Stimulated activated CD8-positive, alpha-beta memory T cell treated with anti-CD3 and anti-CD28 coated beads, Interleukin-15, amount 100 ng/mL, for 48 hours (primary cell): ENCODE results near the gene CDC20B.

Experiments
- DNase-seq, 2 donors: peaks; one replicate each; pipeline ENCODE4 v3.0.0-alpha.2; 2020; ENCODE audit warnings: low read depth in 2 of 2

Gene CDC20B

GRCh38 chr5:55172937-55173686, at the start of gene CDC20B:
CDC20B (minus strand) TSS chr5:55173177; CDS start chr5:55173000, 177 bp downstream.
- DNase-seq, result peak; percentile 73 to 77

- DNase-seq, result no peak
Observed at GRCh38 chr5:55222092-55222984, 49.4 kb upstream of the CDC20B start.

- no peak for DNase-seq
Observed at GRCh38 chr5:55220433-55221185, 47.6 kb upstream of the CDC20B start.

- DNase-seq, result no peak
Observed at GRCh38 chr5:55219770-55220169, 46.8 kb upstream of the CDC20B start.

GRCh38 chr5:55218967-55219366, 46.0 kb upstream of the CDC20B start:
- no peak for DNase-seq

- no peak for DNase-seq
Observed at GRCh38 chr5:55211184-55211874, 38.4 kb upstream of the CDC20B start.

GRCh38 chr5:55205001-55205400, 32.0 kb upstream of the CDC20B start:
- no peak for DNase-seq

GRCh38 chr5:55191165-55191564, 18.2 kb upstream of the CDC20B start:
- DNase-seq, result no peak

GRCh38 chr5:55188656-55189540, 15.9 kb upstream of the CDC20B start:
- no peak for DNase-seq

- no peak for DNase-seq
Observed at GRCh38 chr5:55187370-55187769, 14.4 kb upstream of the CDC20B start.

- no peak for DNase-seq
Observed at GRCh38 chr5:55180016-55180415, 7.0 kb upstream of the CDC20B start.

- DNase-seq, result no peak
Observed at GRCh38 chr5:55177078-55177477, 4.1 kb upstream of the CDC20B start.

GRCh38 chr5:55176176-55176818, 3.3 kb upstream of the CDC20B start:
- peak; percentile 12 to 16 for DNase-seq

GRCh38 chr5:55175781-55176175, 2.8 kb upstream of the CDC20B start:
- no peak for DNase-seq

- no peak for DNase-seq
Observed at GRCh38 chr5:55173687-55174230, 782 bp upstream of the CDC20B start.

GRCh38 chr5:55172051-55172899, 702 bp downstream of the CDC20B start:
- peak; percentile 8 to 29 for DNase-seq

- DNase-seq, result no peak
Observed at GRCh38 chr5:55171471-55171870, 1.5 kb downstream of the CDC20B start.

GRCh38 chr5:55162666-55163065, 10.3 kb downstream of the CDC20B start:
- DNase-seq, result no peak
